K562 (cell line): Measurements from ENCODE around the gene GPT2. TPM values are rescaled to one million over a fixed set of nuclear protein-coding genes. Genes with fewer than 3 reads are reported as not detected.

Experiments used
- CBX2 ChIP-seq: fragments of 200-600 bp; sonication (generic); IDR thresholded peaks from one replicate; pipeline ENCODE4 v1.6.1; 2012; ENCODE audit warnings: mild to moderate bottlenecking, low read length, inconsistent platforms; ENCODE audit not compliant: insufficient read depth, poor library complexity, severe bottlenecking
- GTF2B ChIP-seq: IDR thresholded peaks from 2 replicates; pipeline ENCODE4 v1.6.1; 2011; ENCODE audit not compliant: insufficient read length; ENCODE audit errors: extremely low read depth
- HMGXB4 ChIP-seq: sonication (generic); formaldehyde crosslinking; IDR thresholded peaks from 2 replicates; pipeline ENCODE4 v1.8.1; 2023; ENCODE audit warnings: mild to moderate bottlenecking, missing genetic modification reagents
- HNRNPL ChIP-seq: fragments of 200-400 bp; formaldehyde crosslinking; IDR thresholded peaks from 2 replicates; pipeline ENCODE4 v1.6.1; 2017; ENCODE audit warnings: low read depth, mild to moderate bottlenecking, low read length
- NFYB ChIP-seq: IDR thresholded peaks from 2 replicates; pipeline ENCODE4 v1.6.1; 2011; ENCODE audit warnings: mild to moderate bottlenecking, moderate library complexity; ENCODE audit not compliant: insufficient read length; ENCODE audit errors: extremely low read depth
- POLR2AphosphoS5 ChIP-seq: IDR thresholded peaks from 2 replicates; pipeline ENCODE4 v1.6.1; 2011; ENCODE audit warnings: mild to moderate bottlenecking, low read depth, low read length, moderate library complexity; ENCODE audit not compliant: control insufficient read depth, insufficient read depth
- RAD51 ChIP-seq: fragments of 450-650 bp; IDR thresholded peaks from 2 replicates; pipeline ENCODE4 v1.7.1; 2016; ENCODE audit warnings: low read depth, mild to moderate bottlenecking, borderline replicate concordance
- RBM34 ChIP-seq: fragments of 200-400 bp; formaldehyde crosslinking; IDR thresholded peaks from 2 replicates; pipeline ENCODE4 v1.6.1; 2018; ENCODE audit warnings: low read length, borderline replicate concordance; ENCODE audit not compliant: insufficient read depth
- REST ChIP-seq, 2 experiments: fragments of 450-650 bp; formaldehyde crosslinking in 1 of 2; IDR thresholded peaks; 2 replicates each; pipeline versions ENCODE4 v1.4.0 to v1.6.1; 2014 to 2020; ENCODE audit warnings: mild to moderate bottlenecking in 2 of 2, borderline replicate concordance in 1 of 2, low read depth in 1 of 2
- SFPQ ChIP-seq: fragments of 200-400 bp; formaldehyde crosslinking; IDR thresholded peaks from 2 replicates; pipeline ENCODE4 v1.6.1; 2017; ENCODE audit warnings: mild to moderate bottlenecking, low read depth, low read length, moderate library complexity
- SMARCA5 ChIP-seq: fragments of 450-650 bp; IDR thresholded peaks from 2 replicates; pipeline ENCODE4 v1.6.1; 2016
- ZNF232 ChIP-seq: sonication (generic); formaldehyde crosslinking; IDR thresholded peaks from 2 replicates; pipeline ENCODE4 v1.8.0; 2022; ENCODE audit warnings: mild to moderate bottlenecking, missing genetic modification reagents
- polyA plus RNA-seq, 8 experiments: library from polyadenylated mRNA; depleted of rRNA in 4 of 8; stranded (reverse) in 5 of 8; unstranded in 3 of 8; fragments of >200 nt; fragmentation: Nextera tagmentation in 2 of 8; fragmentation: Illumina TruSeq in 1 of 8; extraction: Ambion mirVana in 2 of 8; extraction: Trizol in 1 of 8; gene quantifications; 2 replicates each; pipeline versions ENCODE4 v1.2.1 to v1.2.3, GENCODE V29; 2011 to 2014; ENCODE audit warnings: inconsistent platforms in 1 of 8, missing spikeins in 1 of 8
- total RNA-seq, 7 experiments: library from RNA; depleted of rRNA in 6 of 7; stranded (reverse); fragments of >200 nt in 6 of 7; fragmentation: Illumina TruSeq in 2 of 7; extraction: Trizol in 2 of 7; gene quantifications; 2 replicates each; pipeline versions ENCODE4 v1.2.1 to v1.2.3, GENCODE V29; 2011 to 2021; ENCODE audit warnings: low replicate concordance in 1 of 7
- TF ChIP-seq, protein P1 (sequence below): sonication (generic); formaldehyde crosslinking; IDR thresholded peaks from 2 replicates; pipeline ENCODE4 v1.5.0; 2020; ENCODE audit warnings: missing genetic modification reagents

The GPT2 gene
- total and polyA plus RNA-seq, 9 of the 15 experiments (the other 6 are each of a cell fraction or from before 2014, with no cell fraction given) = 0.79 to 14.4 (median 5.8) TPM

DNA sequence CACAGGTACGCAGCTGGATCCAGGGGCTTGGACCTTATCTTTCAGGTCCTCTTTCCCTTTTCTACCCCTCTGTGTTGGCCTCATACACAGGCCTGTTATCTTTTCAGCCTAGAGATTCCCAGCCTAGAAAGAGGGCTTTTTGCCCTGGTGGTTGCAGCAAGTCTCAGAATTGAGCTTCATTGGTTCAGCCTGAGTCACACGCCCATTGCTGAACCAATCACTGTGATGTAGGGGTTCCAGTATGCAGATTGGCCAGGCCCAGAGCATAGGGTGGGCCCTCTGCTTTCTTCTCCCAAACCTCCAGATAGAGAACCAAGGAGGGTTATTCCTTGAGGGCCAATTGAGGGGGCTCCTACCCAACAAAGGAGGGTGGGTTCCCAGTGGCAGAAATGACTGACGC is 32.8 kb downstream of the GPT2 start (continued):
- TF ChIP-seq, protein P1, sequence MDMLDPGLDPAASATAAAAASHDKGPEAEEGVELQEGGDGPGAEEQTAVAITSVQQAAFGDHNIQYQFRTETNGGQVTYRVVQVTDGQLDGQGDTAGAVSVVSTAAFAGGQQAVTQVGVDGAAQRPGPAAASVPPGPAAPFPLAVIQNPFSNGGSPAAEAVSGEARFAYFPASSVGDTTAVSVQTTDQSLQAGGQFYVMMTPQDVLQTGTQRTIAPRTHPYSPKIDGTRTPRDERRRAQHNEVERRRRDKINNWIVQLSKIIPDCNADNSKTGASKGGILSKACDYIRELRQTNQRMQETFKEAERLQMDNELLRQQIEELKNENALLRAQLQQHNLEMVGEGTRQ = peak; percentile 84
- TF ChIP-seq ZNF232 (CRISPR knock-in tag) (no peak), RAD51 (peak; percentile 72; the same call in 1 of the 2 replicates), NFYB (peak; percentile 45), CBX2 (no peak), REST (IDR thresholded peaks at IDR 0.05; ENCODE audit: borderline replicate concordance) (0 out of 2 replicates have a peak, but pooled peaks have one; percentile 4), REST (CRISPR knock-in tag; IDR thresholded peaks at IDR 0.05; ENCODE audit: low read depth) (no peak), GTF2B (no peak), SMARCA5 (no peak), RBM34 (no peak), SFPQ (no peak), POLR2AphosphoS5 (no peak), HMGXB4 (no peak), HNRNPL (no peak)
